Inflammatory macrophage (primary cell): Measurements from ENCODE around the gene HOXC13.

Source experiments
- DNase-seq, 2 donors: peaks; one replicate each; pipeline ENCODE4 v3.0.0-alpha.2; 2020 to 2022

Gene HOXC13

DNA sequence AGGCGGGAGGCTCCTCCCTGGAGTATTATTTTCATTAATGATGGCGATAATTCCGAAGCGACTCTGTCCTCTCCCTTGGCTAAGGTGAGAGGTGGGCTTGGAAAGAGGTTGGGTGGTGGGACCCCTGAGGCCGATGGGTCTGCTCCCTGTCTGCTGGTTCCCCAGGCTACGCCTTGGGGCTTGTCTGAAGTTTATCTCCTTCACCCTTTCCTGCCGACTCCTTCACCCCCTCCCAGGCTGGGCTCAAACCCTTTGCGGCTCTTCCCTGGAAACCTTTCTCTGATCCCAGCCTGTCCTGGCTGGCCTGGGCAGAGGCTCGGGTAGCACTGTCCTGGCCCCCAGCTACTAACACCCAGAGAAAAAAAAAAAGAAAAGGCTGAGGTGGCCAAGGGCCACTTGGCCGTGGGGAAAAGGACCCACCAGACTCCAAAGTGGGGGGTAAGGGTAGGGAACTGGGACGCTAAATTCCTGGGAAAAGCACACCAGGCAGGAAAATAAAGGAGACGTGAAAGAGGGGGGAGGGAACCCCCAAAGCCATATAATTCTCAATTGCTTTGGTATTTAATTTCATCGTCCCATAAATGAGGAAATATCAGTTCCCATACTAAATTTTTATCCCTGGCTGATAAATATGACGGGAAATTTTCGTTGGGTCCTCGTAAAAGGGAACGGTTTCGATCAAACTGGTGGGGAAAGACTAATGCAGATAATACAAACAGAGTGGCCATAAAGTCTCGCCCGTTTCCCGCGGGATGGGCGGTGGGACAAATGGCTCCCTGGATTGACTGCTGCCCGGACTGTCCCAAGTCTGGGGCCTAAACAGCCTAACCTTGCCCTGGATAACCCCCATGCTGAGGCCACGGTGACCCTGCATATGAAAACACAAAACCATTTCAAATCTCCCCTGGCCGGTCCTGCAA is 44.3 kb downstream of the HOXC13 start:
- no peak for DNase-seq

DNA sequence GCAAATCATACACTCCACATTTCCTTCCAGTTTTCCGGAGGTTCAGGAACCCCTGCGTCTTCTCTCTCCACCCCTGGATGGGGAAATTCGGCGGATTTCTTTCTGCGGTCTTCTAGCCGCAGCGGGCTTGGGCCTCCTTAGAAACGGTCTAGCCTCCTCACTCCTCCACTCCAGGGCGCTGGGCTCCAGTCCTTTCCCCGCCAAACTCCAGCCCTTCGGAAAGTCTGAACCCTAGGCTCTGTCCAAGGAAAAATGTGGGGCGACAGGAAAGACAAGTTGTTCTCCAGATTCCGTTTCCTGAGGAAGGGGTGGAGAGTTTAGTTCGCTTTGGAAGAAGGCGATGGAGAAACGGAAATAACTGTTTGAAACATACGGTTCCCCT is 44.9 kb downstream of the HOXC13 start:
- DNase-seq, result peak in 1 of 2 donors; percentile 22

DNA sequence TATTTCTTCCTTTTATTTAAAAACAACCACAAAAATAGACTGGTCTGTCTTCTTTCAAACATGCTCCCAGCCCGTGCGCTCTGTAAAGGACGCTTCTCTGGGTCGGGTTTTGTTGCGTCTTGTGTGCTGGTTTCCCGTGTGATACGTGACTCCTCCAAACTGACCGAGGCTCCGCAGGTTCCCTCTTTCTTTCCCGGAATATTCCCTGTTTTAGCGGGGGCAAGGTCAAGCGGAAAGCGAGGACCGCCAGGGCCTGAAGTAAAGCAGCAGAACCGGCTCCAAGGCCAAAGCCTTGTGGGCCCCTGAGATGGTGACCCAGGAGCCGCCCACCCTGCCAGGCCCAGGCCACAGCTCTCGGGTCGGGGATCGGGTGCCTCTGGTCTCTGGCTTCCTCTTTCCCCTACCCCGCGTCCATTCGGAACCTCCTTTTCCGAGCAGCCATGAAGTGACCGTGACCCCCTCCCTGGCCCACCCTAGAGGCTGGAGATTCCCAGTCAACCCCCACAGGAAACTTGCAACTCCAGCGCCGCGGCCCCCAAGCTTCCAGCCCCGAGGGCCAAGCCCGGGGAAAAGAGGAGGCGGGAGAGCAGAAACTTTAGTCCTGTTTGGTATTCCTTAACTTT is 45.4 kb downstream of the HOXC13 start:
- no peak for DNase-seq

DNA sequence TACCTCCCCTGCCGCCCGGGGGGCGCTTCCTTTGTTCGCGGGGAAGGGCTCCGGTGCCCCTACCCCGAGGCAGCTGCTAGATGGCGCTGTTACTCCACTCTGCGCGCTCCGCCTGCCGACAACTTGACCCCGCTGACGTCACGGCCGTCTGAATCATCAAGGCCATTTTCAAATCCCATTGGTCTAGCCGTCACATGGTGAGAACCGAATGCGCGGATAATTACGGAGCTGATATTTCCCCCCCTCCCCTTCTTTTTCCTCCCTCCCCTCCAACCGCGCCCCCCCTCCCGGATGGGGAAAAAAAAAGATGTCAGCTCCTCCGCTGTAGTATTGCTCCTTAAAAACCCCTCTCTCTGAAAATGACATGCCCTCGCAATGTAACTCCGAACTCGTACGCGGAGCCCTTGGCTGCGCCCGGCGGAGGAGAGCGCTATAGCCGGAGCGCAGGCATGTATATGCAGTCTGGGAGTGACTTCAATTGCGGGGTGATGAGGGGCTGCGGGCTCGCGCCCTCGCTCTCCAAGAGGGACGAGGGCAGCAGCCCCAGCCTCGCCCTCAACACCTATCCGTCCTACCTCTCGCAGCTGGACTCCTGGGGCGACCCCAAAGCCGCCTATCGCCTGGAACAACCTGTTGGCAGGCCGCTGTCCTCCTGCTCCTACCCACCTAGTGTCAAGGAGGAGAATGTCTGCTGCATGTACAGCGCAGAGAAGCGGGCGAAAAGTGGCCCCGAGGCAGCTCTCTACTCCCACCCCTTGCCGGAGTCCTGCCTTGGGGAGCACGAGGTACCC is 46.5 kb downstream of the HOXC13 start, which contains the start of gene HOXC10:
Gene HOXC10 (plus strand): TSS at position 246 of the 791 bp plus-strand sequence. CDS start 114 bp downstream, at position 360.
- DNase-seq, result peak; percentile 33 to 36

DNA sequence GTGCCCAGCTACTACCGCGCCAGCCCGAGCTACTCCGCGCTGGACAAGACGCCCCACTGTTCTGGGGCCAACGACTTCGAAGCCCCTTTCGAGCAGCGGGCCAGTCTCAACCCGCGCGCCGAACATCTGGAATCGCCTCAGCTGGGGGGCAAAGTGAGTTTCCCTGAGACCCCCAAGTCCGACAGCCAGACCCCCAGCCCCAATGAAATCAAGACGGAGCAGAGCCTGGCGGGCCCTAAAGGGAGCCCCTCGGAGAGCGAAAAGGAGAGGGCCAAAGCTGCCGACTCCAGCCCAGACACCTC is 47.0 kb downstream of the HOXC13 start:
- DNase-seq, result no peak

DNA sequence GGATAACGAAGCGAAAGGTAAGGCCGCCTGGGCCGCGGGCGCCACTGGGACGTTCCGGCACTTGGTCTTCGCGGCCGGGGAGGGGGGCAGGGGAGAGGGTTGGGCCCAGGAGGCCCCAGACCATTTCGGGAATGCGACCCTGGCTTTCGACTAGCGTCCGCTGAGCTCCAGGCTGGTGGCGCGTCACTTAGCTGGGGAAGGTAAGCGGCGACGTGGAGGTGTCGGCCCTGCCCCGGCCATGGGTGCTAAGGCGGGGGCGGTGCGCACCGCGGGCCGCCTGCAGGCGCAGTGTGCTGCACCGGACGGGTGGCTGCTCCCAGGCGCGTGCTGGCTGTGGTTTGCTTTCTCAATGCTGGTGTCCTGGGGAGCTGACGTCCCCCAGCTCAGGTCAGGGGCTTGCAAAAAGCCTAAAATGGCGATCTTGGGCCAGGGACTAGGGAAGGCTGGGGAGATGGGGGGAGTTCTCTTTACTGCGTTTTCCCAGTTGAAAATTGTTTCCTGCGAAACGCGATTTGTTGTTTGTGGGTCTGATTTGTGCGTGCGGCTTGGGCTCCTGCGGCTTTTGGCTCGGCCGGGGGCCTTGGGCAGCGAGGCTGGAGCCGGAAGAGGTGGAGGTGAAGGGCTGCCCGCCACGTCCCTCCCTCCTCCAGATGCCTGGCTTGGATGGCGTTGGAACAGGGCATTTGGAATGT is 47.5 kb downstream of the HOXC13 start:
- no peak for DNase-seq

- no peak for DNase-seq
Measured at GRCh38 chr12:53986686-53987483, 48.3 kb downstream of the HOXC13 start.

DNA sequence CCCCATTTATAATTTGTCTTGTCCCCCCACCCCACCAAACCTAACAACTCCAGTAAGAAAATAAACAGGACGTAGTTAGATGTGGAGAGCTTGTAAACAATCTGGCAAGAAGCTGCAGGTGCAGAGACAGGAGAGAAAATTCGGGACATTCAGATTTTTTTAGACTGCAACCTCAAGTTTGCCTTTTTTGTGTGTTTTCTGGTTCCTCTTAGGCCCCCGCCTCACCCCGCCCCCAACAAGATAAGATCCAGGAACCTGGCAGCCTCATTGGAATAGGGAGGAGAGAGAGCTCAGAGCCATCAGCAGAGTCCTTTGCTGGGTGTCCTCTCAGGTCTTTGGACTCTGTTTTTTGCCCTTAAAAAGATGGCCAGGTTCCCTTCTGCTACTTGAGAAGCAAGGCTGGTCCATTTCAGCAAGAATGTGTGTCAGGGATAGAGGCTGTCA is 49.2 kb downstream of the HOXC13 start:
- no peak for DNase-seq

DNA sequence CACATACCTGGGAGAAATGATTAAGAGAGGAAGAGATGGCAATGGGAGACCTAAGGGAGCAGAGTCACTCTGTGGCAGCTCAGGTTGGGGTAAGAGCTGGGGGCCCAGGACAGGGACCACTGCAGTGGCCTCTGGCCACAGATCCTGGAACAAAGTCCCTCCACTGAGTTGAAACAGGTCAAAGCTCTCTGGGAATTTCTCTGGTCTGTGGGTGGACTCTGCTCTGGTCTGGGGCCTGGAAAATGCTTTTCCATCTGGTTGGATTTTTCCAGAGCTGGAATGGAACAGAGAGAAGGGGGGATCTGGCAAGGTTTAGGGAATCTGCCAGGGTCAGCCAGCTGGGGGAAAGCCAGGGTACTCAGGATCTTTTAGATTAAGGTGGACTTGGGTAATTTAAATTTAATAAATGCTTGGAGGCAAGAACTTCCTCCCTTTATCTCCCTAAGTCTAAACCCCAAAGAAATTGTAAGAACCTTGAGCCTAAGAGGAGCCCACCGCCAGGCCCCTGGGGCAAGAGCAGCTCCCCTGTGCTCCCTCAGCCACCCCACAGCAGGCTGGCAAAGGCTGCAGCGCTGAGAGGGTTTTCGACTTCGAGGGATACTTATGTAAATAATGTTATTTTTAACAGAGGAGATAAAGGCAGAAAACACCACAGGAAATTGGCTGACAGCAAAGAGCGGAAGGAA is 50.1 kb downstream of the HOXC13 start:
- no peak for DNase-seq

DNA sequence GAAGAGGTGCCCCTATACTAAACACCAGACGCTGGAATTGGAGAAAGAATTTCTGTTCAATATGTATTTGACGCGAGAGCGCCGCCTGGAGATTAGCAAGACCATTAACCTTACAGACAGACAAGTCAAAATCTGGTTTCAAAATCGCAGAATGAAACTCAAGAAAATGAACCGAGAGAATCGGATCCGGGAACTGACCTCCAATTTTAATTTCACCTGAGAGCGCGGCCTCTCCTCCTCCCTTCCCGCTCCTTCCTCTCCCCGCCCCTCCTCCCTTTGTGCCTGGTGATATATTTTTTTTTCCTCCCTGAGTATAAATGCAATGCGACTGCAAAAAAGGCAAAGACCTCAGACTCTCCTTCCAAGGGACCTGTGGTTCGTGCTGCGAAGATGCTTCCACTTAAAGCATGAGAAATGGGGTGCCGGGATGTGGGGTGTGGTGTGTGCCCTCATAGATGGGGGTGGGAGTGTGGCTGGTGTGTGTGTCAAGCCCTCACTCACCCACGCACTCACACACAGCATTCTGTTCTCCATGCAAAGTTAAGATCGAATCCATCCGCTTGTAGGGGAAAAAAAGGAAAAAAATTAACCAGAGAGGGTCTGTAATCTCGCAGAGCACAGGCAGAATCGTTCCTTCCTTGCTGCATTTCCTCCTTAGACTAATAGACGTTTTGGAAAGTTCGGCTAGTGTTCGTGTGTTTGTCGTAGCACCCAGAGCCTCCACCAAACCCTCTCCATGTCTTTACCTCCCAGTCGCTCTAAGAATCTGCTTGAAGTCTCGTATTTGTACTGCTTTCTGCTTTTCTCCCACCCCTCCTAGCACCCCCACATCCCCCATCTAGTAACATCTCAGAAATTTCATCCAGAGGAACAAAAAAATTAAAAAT is 50.8 kb downstream of the HOXC13 start:
- peak; percentile 6 to 22 for DNase-seq

DNA sequence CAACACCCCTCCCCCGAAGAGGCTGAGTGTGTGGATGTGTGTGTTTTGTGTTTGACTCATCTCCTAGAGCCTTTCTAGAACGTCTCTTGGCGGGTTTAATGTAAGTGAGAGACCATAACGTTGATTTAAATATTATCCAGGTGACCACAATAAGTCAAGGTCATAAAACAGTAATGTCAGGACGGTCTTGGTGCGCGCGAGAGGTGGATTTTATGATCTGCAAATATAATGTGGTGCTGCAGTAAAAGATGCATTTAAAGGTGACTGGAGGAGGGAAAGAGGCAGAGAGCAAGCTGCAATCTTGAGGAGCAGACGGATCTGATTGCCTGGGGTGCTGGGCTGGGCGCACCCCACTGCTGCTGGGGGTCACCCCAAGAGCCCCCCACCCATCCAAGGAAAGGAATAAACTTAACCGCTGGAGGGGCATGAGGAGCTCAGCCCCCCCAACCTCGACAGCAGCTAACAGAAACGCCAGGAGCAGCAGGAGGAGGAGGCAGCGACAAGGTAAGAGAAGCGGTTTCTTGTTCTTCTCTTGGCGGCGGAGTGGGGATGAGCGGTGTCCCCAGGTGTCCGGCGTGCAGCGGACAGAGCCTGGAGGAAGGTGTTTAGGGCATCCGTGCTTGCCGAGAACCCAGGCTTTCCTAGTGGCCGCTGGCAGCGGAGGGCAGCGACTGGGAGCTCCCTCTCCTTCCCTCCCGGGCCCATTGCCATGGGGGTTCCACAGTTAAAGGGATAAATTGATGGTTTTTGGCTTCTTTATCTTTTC is 51.9 kb downstream of the HOXC13 start:
- no peak for DNase-seq

- DNase-seq, result no peak
Measured at GRCh38 chr12:53991077-53991460, 52.4 kb downstream of the HOXC13 start.

- no peak for DNase-seq
Measured at GRCh38 chr12:53992377-53992889, 53.8 kb downstream of the HOXC13 start.

- DNase-seq, result no peak
Measured at GRCh38 chr12:53993162-53994008, 54.8 kb downstream of the HOXC13 start.

GRCh38 chr12:53994009-53994263 is 55.3 kb downstream of the HOXC13 start:
- no peak for DNase-seq

DNA sequence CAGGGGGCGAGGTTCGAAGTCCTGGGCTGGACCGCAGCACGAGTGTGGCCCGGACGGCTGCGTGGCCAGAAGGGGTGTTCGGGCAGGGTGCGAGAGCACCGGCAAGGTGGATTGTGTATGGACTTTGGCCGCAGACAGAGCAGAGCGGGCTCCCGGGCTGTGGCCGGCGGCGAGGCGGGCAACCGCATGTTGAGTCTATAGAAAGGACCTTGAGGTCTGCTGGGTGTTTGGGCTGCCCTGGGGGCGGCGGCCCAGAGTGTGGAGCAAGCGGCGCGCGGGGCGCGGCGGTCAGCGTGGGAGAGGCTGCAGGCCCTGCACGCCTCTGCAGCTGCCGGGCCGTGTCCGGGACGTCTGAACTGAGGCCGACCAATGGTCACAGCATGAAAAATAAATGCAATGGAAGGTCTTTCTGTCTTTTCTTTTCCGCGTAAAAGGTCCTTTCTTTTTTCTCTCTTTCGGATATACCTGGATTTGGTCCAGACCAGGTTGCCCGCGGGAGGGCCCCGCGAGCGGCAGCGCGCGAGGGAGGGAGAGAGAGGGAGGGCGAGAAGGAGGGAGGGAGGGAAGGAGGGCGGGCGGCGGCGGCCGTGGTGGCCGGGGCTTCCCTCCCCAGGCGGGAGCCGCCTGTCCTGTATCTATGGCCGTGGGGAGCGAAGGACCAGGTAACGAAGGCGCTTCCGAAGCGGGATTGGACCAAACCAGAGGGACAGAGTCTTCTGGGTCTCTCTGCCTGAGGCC is 55.8 kb downstream of the HOXC13 start:
- DNase-seq, result no peak

DNA sequence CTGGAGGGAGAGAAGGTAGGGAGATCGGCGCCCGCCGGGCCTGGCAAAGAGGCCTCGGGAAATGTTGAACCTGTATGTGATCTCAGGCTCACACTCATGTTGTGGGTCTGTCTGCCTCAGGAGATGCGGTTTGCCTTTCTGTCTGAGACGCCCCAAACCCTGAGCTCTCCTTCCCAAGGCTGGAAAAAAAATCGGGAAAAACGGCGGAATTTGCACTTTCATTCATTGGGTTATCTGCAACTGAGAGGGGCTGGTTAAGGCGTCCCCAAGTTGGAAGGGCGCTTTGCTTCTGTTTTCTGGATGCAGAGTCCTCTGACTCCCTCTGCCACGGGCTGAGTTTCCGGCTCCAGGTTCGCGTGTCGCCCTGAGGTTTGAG is 56.4 kb downstream of the HOXC13 start:
- no peak for DNase-seq
